Measurements from ENCODE around the gene SCG2. TPM values are rescaled to one million over a fixed set of nuclear protein-coding genes. Genes with fewer than 3 reads are reported as not detected.

SCG2 gene
- total RNA-seq, 2 donors from 2014 or later: 0.12 to 1.8 TPM

DNA sequence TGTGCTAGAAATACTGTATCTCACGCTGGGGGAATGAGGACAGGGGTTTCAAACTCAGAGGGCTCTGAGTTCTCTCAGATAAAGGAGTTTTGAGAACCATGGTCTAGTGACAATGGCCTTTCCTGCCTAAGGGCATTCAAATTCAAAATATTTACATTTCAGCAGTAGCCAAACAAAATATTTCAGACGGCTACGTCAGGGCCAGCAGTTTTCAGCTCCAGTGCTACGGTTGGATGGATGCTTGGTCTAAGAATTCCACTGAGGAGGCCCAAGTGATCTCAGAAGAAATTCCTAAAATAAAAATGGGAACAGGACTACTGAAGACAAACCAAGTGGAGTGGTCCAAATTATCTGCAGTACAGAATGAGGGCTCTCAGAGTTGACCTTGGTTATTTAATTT, 41.1 kb upstream of the SCG2 start:
- DNase-seq (ENCODE audit: low spot score): no peak
- Histone ChIP-seq H3K4me3 (no peak overlapping the region), H3K9me3 (no peaks in the 10 kb centered on the region), H3K27me3 (no peaks in the 10 kb centered on the region), H3K4me1 (no peaks in the 10 kb centered on the region), H3K27ac (no peak overlapping the region), H3K36me3 (no peaks in the 10 kb centered on the region)
- TF ChIP-seq CTCF (IDR thresholded peaks at IDR 0.05): no peak

GRCh38 chr2:223642506-223642905, 40.3 kb upstream of the SCG2 start:
- H3K4me1 ChIP-seq: no peaks in the 10 kb centered on the region
- H3K27ac ChIP-seq: no peak overlapping the region
- no peak for TF ChIP-seq CTCF (IDR thresholded peaks at IDR 0.05)
- H3K27me3 ChIP-seq: no peaks in the 10 kb centered on the region
- DNase-seq (ENCODE audit: low spot score): no peak
- no peak overlapping the region for H3K4me3 ChIP-seq
- no peaks in the 10 kb centered on the region for H3K36me3 ChIP-seq
- no peaks in the 10 kb centered on the region for H3K9me3 ChIP-seq

DNA sequence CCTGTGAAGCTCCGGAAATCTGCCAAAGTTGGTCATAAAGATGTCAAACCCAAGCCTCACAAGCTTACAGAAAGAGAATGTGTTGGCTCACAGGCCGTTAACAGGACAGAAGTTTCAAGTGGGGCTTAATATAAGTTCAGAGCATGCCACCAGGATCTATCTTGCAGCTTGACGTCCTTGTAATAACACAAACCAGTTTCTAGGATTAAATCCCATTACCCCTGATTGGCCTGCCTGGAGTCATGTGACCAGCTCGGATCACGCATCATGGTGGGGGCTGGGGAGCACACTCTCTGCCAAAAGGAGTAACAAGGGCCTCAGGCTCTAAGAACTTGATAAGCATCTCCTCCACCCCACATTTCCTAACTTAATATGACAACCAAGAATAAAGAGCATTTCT, 38.9 kb upstream of the SCG2 start:
- no peak overlapping the region for H3K27ac ChIP-seq
- no peaks in the 10 kb centered on the region for H3K27me3 ChIP-seq
- DNase-seq (ENCODE audit: low spot score): no peak
- TF ChIP-seq CTCF (IDR thresholded peaks at IDR 0.05): no peak
- H3K9me3 ChIP-seq: no peaks in the 10 kb centered on the region
- H3K36me3 ChIP-seq: no peaks in the 10 kb centered on the region
- H3K4me3 ChIP-seq: no peak overlapping the region
- no peaks in the 10 kb centered on the region for H3K4me1 ChIP-seq

GRCh38 chr2:223635080-223635479, 32.9 kb upstream of the SCG2 start:
- Histone ChIP-seq H3K27ac (no peak overlapping the region), H3K4me3 (no peak overlapping the region), H3K27me3 (no peaks in the 10 kb centered on the region), H3K9me3 (no peaks in the 10 kb centered on the region), H3K4me1 (no peaks in the 10 kb centered on the region), H3K36me3 (no peaks in the 10 kb centered on the region)
- TF ChIP-seq CTCF (IDR thresholded peaks at IDR 0.05): no peak
- DNase-seq (ENCODE audit: low spot score): no peak

GRCh38 chr2:223634238-223634637, 32.1 kb upstream of the SCG2 start:
- Histone ChIP-seq H3K4me1 (no peaks in the 10 kb centered on the region), H3K4me3 (no peak overlapping the region), H3K27me3 (no peaks in the 10 kb centered on the region), H3K9me3 (no peaks in the 10 kb centered on the region), H3K36me3 (no peaks in the 10 kb centered on the region), H3K27ac (no peak overlapping the region)
- TF ChIP-seq CTCF (IDR thresholded peaks at IDR 0.05): no peak
- DNase-seq (ENCODE audit: low spot score): no peak

- Histone ChIP-seq H3K4me1 (no peaks in the 10 kb centered on the region), H3K36me3 (no peaks in the 10 kb centered on the region), H3K27ac (no peak overlapping the region), H3K9me3 (no peaks in the 10 kb centered on the region), H3K4me3 (no peak overlapping the region), H3K27me3 (no peaks in the 10 kb centered on the region)
- no peak for TF ChIP-seq CTCF (IDR thresholded peaks at IDR 0.05)
- DNase-seq (ENCODE audit: low spot score): no peak
These were observed 31.5 kb upstream of the SCG2 start for GRCh38 chr2:223633656-223634055.
